PC-3 (cell line): ENCODE results near the gene SH3GL3.

Source experiments
- EZH2 ChIP-seq: fragments of 300-600 bp; sonication (generic); IDR thresholded peaks from one replicate; pipeline ENCODE4 v1.6.1; 2017; ENCODE audit warnings: antibody characterized with exemption, mild to moderate bottlenecking, low read length; ENCODE audit not compliant: unreplicated experiment
- EZH2phosphoT487 ChIP-seq: fragments of 300-600 bp; sonication (generic); IDR thresholded peaks from 2 replicates; pipeline ENCODE4 v1.6.1; 2018; ENCODE audit warnings: mild to moderate bottlenecking, antibody characterized with exemption, low read length, borderline replicate concordance
- TF ChIP-seq, protein P1 (sequence below): fragments of 300-600 bp; sonication (generic); conservative IDR thresholded peaks from 2 replicates; pipeline ENCODE4 v1.5.1; 2017; ENCODE audit warnings: antibody characterized with exemption, low read depth, mild to moderate bottlenecking, low read length

GRCh38 chr15:83446904-83447709 lies at the start of gene SH3GL3:
- TF ChIP-seq, protein P1, sequence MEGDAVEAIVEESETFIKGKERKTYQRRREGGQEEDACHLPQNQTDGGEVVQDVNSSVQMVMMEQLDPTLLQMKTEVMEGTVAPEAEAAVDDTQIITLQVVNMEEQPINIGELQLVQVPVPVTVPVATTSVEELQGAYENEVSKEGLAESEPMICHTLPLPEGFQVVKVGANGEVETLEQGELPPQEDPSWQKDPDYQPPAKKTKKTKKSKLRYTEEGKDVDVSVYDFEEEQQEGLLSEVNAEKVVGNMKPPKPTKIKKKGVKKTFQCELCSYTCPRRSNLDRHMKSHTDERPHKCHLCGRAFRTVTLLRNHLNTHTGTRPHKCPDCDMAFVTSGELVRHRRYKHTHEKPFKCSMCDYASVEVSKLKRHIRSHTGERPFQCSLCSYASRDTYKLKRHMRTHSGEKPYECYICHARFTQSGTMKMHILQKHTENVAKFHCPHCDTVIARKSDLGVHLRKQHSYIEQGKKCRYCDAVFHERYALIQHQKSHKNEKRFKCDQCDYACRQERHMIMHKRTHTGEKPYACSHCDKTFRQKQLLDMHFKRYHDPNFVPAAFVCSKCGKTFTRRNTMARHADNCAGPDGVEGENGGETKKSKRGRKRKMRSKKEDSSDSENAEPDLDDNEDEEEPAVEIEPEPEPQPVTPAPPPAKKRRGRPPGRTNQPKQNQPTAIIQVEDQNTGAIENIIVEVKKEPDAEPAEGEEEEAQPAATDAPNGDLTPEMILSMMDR = peak; percentile 72
- TF ChIP-seq EZH2phosphoT487 (no peak), EZH2 (no peak)
